MM.1S (cell line): ENCODE measurements around the gene IRAK2.

Experiments
- EZH2 ChIP-seq: fragments of 300-600 bp; sonication (generic); optimal IDR thresholded peaks from 2 replicates; pipeline ENCODE3; 2017; ENCODE audit warnings: low read depth, mild to moderate bottlenecking, antibody characterized with exemption, low read length, mixed read lengths
- EZH2phosphoT487 ChIP-seq: fragments of 300-600 bp; sonication (generic); IDR thresholded peaks from 2 replicates; pipeline ENCODE4 v1.6.1; 2018; ENCODE audit warnings: antibody characterized with exemption, low read length
- TF ChIP-seq, protein P1 (sequence below): fragments of 300-600 bp; sonication (generic); IDR thresholded peaks from 2 replicates; pipeline ENCODE4 v1.5.1; 2016; ENCODE audit warnings: antibody characterized with exemption, low read length, mixed read lengths

DNA sequence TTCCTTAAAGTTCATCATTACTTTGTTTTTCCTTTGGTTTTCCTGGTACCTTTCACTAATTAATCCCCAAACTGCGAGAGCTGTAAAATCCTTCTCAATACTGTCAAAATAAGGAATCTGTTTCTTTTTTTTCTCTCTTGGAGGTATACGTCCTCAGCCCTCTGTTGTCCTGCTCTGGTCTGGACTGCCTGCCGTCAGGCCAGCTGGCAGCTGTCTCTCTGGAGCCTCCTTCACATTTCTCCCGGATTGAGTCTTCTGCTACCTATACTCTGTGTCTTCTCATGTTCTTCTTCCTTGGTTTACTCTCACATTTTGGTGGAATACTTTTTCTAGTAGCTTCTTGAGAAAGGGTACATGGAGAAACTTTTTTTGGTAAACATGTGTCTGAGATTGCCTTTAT, 97.3 kb downstream of the IRAK2 start:
- TF ChIP-seq EZH2 (no peak), EZH2phosphoT487 (no peak)
- TF ChIP-seq, protein P1, sequence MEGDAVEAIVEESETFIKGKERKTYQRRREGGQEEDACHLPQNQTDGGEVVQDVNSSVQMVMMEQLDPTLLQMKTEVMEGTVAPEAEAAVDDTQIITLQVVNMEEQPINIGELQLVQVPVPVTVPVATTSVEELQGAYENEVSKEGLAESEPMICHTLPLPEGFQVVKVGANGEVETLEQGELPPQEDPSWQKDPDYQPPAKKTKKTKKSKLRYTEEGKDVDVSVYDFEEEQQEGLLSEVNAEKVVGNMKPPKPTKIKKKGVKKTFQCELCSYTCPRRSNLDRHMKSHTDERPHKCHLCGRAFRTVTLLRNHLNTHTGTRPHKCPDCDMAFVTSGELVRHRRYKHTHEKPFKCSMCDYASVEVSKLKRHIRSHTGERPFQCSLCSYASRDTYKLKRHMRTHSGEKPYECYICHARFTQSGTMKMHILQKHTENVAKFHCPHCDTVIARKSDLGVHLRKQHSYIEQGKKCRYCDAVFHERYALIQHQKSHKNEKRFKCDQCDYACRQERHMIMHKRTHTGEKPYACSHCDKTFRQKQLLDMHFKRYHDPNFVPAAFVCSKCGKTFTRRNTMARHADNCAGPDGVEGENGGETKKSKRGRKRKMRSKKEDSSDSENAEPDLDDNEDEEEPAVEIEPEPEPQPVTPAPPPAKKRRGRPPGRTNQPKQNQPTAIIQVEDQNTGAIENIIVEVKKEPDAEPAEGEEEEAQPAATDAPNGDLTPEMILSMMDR, result no peak
